SU-DHL-6 (cell line): ENCODE measurements around the gene CAPN5.

ENCODE experiments used
- H2AFZ ChIP-seq: fragments of 200-600 bp; sonication (generic); 2 replicates; pipeline ENCODE4 v1.6.1; 2014; ENCODE audit warnings: low read depth, mild to moderate bottlenecking, moderate library complexity, mixed read lengths, antibody characterized with exemption, low read length; ENCODE audit not compliant: severe bottlenecking
- H3F3A ChIP-seq: fragments of 200-600 bp; shearing (Covaris generic); 2 replicates; pipeline ENCODE4 v1.6.0; 2016; ENCODE audit warnings: antibody characterized with exemption, mild to moderate bottlenecking; ENCODE audit not compliant: insufficient read depth
- H3K27ac ChIP-seq: fragments of 200-600 bp; sonication (generic); 2 replicates; pipeline ENCODE4 v1.5.1; 2016; ENCODE audit warnings: low read depth, mild to moderate bottlenecking, low read length, moderate library complexity, mixed read lengths
- H3K27me3 ChIP-seq: fragments of 200-600 bp; sonication (generic), shearing (Covaris generic); 2 replicates; pipeline ENCODE4 v1.6.0; 2014; ENCODE audit warnings: mild to moderate bottlenecking, low read length
- H3K36me3 ChIP-seq: fragments of 200-600 bp; sonication (generic); 2 replicates; pipeline ENCODE4 v1.6.1; 2014; ENCODE audit warnings: mild to moderate bottlenecking, low read length, mixed read lengths
- H3K4me2 ChIP-seq: fragments of 300-600, 200-600 bp; shearing (Covaris generic), sonication (generic); 2 replicates; pipeline ENCODE4 v1.6.0; 2014; ENCODE audit warnings: low read length, low read depth, mild to moderate bottlenecking; ENCODE audit not compliant: poor library complexity, severe bottlenecking
- H3K4me3 ChIP-seq: fragments of 200-600 bp; sonication (generic); 2 replicates; pipeline ENCODE4 v1.5.1; 2014; ENCODE audit warnings: antibody characterized with exemption, low read length, mild to moderate bottlenecking, mixed read lengths; ENCODE audit not compliant: insufficient read depth, poor library complexity, severe bottlenecking
- H3K79me2 ChIP-seq: fragments of 200-600 bp; sonication (generic); 2 replicates; pipeline ENCODE4 v1.6.1; 2014; ENCODE audit warnings: mild to moderate bottlenecking, low read length, moderate library complexity; ENCODE audit not compliant: insufficient read depth
- H3K9ac ChIP-seq: fragments of 200-600 bp; sonication (generic); 2 replicates; pipeline ENCODE4 v1.7.0; 2014; ENCODE audit warnings: mild to moderate bottlenecking, low read length
- H3K9me2 ChIP-seq: fragments of 200-600 bp; sonication (generic); replicated peaks from 2 replicates; pipeline ENCODE4 v1.6.1; 2014; ENCODE audit warnings: low read length; ENCODE audit not compliant: insufficient read depth
- H3K9me3 ChIP-seq: fragments of 200-600 bp; sonication (generic); 2 replicates; pipeline ENCODE4 v1.6.1; 2014; ENCODE audit warnings: low read length, mixed read lengths; ENCODE audit not compliant: insufficient read depth
- H4K20me1 ChIP-seq: fragments of 200-600 bp; sonication (generic); 2 replicates; pipeline ENCODE4 v1.6.1; 2014; ENCODE audit warnings: low read depth, mild to moderate bottlenecking, antibody characterized with exemption, low read length, moderate library complexity, mixed read lengths
- EZH2phosphoT487 ChIP-seq: fragments of 200-600 bp; sonication (generic), shearing (Covaris generic); conservative IDR thresholded peaks from 2 replicates; pipeline ENCODE4 v1.6.1; 2018; ENCODE audit warnings: mild to moderate bottlenecking, antibody characterized with exemption, low read length, moderate library complexity, mixed read lengths
- TF ChIP-seq, protein P1 (sequence below): fragments of 200-600 bp; sonication (generic); IDR thresholded peaks from one replicate; pipeline ENCODE4 v1.5.1; 2017; ENCODE audit warnings: antibody characterized with exemption, mild to moderate bottlenecking, low read length, moderate library complexity; ENCODE audit not compliant: insufficient read depth, poor library complexity, severe bottlenecking

The CAPN5 gene

DNA sequence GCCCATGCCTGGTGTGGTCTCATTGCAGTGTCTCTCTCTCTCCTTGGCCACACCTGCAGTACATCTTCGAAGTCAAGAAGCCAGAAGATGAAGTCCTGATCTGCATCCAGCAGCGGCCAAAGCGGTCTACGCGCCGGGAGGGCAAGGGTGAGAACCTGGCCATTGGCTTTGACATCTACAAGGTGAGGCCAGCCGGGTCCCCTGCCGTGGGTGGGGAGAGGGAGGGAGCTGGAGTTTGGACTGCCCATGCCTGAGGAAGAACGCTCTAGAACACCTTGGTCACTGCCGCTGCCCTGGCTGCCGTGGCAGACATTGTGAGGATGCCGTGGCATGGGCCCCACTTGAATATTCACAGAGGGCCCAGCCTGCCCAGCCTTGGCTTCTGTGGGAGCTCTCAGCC lies 52.2 kb downstream of the CAPN5 start:
- no peaks in the 10 kb centered on the region for H3F3A ChIP-seq
- H3K27me3 ChIP-seq = no peaks in the 10 kb centered on the region
- no peaks in the 10 kb centered on the region for H3K9me3 ChIP-seq
- no peak overlapping the region for H2AFZ ChIP-seq
- no peak for TF ChIP-seq EZH2phosphoT487
- TF ChIP-seq, protein P1, sequence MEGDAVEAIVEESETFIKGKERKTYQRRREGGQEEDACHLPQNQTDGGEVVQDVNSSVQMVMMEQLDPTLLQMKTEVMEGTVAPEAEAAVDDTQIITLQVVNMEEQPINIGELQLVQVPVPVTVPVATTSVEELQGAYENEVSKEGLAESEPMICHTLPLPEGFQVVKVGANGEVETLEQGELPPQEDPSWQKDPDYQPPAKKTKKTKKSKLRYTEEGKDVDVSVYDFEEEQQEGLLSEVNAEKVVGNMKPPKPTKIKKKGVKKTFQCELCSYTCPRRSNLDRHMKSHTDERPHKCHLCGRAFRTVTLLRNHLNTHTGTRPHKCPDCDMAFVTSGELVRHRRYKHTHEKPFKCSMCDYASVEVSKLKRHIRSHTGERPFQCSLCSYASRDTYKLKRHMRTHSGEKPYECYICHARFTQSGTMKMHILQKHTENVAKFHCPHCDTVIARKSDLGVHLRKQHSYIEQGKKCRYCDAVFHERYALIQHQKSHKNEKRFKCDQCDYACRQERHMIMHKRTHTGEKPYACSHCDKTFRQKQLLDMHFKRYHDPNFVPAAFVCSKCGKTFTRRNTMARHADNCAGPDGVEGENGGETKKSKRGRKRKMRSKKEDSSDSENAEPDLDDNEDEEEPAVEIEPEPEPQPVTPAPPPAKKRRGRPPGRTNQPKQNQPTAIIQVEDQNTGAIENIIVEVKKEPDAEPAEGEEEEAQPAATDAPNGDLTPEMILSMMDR = no peak
- no peaks in the 10 kb centered on the region for H3K79me2 ChIP-seq
- H3K9me2 ChIP-seq = no peaks in the 10 kb centered on the region
- H4K20me1 ChIP-seq = no peaks in the 10 kb centered on the region
- no peak overlapping the region for H3K4me3 ChIP-seq
- H3K4me2 ChIP-seq = no peak overlapping the region
- H3K9ac ChIP-seq = no peak overlapping the region
- no peak overlapping the region for H3K27ac ChIP-seq
- H3K36me3 ChIP-seq = no peaks in the 10 kb centered on the region

DNA sequence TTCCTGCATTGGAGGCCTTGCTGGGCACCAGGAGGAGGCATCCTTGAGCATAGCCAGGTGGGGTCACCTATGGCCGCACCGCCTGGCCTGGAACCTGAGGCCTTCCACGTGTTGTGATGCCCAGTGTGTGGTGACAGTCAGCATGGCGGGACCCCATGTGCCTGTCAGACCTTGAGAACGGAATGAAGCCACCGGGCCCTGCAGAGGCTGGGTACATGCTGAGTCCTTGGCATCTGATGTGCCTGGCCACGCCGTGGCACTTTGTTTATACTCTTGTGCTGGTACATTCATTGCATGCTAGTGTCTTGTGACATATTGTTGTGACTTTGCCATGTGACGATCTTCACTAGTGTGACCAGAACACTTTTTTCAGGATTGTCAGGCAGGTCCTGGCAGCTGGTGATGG lies 52.8 kb downstream of the CAPN5 start:
- Histone ChIP-seq H3K4me2 (no peak overlapping the region), H3K9me2 (no peaks in the 10 kb centered on the region), H3K4me3 (no peak overlapping the region), H3K79me2 (no peaks in the 10 kb centered on the region), H3K27ac (no peak overlapping the region), H4K20me1 (no peaks in the 10 kb centered on the region), H3K36me3 (no peaks in the 10 kb centered on the region), H3K27me3 (no peaks in the 10 kb centered on the region), H2AFZ (no peak overlapping the region), H3F3A (no peaks in the 10 kb centered on the region), H3K9me3 (no peaks in the 10 kb centered on the region), H3K9ac (no peak overlapping the region)
- TF ChIP-seq, protein P1 = no peak
- no peak for TF ChIP-seq EZH2phosphoT487

DNA sequence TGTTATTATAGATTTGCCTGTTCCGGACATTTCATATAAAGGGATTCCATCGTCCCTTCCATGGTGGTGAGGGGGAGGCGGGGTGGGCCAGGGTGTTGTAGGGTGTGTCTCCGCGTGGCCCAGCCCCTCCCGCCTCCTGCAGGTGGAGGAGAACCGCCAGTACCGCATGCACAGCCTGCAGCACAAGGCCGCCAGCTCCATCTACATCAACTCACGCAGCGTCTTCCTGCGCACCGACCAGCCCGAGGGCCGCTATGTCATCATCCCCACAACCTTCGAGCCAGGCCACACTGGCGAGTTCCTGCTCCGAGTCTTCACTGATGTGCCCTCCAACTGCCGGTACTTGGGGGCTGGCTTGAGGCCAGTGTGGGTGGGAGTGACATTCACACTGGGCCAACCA lies 53.8 kb downstream of the CAPN5 start:
- Histone ChIP-seq H4K20me1 (no peaks in the 10 kb centered on the region), H2AFZ (no peak overlapping the region), H3K36me3 (no peaks in the 10 kb centered on the region), H3K9me3 (no peaks in the 10 kb centered on the region), H3K9ac (no peak overlapping the region), H3K79me2 (no peaks in the 10 kb centered on the region), H3F3A (no peaks in the 10 kb centered on the region), H3K4me3 (no peak overlapping the region), H3K27me3 (no peaks in the 10 kb centered on the region), H3K27ac (no peak overlapping the region), H3K9me2 (no peaks in the 10 kb centered on the region), H3K4me2 (no peak overlapping the region)
- TF ChIP-seq, protein P1 = no peak
- no peak for TF ChIP-seq EZH2phosphoT487

DNA sequence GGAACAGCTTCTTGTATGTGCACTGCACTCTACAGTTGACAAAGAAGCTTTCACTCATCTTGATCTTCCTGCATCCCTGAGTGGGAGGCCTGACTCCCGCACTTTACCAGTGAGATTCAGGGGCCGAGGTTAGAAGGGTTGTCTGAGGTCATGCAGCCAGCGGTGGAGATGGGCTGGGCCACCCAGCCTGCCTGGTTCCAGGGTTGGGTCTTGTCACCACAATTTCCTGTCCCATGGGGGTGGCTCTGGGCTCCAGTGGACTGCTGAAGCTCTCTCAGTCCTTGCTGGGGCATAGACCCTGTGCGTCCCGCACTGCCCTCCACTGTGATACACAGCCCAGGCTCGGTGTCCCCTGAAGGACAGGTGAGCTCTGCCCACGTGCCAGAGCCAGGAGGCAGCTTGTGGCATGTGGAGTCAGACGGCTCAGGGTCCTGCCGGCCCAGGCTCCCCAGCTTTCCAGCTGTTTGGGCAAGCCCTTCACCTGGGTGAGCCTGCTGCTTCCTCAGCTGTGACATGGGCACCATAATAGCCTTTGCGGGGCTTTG lies 54.4 kb downstream of the CAPN5 start:
- TF ChIP-seq, protein P1 = no peak
- no peak for TF ChIP-seq EZH2phosphoT487
- Histone ChIP-seq H3F3A (no peaks in the 10 kb centered on the region), H3K79me2 (no peaks in the 10 kb centered on the region), H4K20me1 (no peaks in the 10 kb centered on the region), H2AFZ (no peak overlapping the region), H3K9me3 (no peaks in the 10 kb centered on the region), H3K4me3 (no peak overlapping the region), H3K36me3 (no peaks in the 10 kb centered on the region), H3K4me2 (no peak overlapping the region), H3K9me2 (no peaks in the 10 kb centered on the region), H3K27me3 (no peaks in the 10 kb centered on the region), H3K27ac (no peak overlapping the region), H3K9ac (no peak overlapping the region)
